ENCODE results near the gene FILIP1.
"Not testable (repeated sequence)": the region's sequence is repeated elsewhere in the genome, so short reads cannot be mapped to it uniquely, and the experiment has no call there.

The FILIP1 gene

GRCh38 chr6:75463908-75464307 is 29.7 kb downstream of the FILIP1 start:
- Histone ChIP-seq H3K4me1 (ENCODE audit: control insufficient read depth in 5 of 5, insufficient read depth in 5 of 5, low read length in 5 of 5) (peaks cover 0 to 8% (median 0%) of the 10 kb centered on the region in 5 donors), H3K36me3 (ENCODE audit: control insufficient read depth in 5 of 5, insufficient read depth in 5 of 5, low read length in 5 of 5) (no peaks in the 10 kb centered on the region), H3K27ac (ENCODE audit: low read depth, low read length) (no peak overlapping the region), H3K27me3 (ENCODE audit: control insufficient read depth in 5 of 5, insufficient read depth in 4 of 5, low read length in 5 of 5) (peaks cover 0 to 2% (median 0%) of the 10 kb centered on the region in 5 donors), H3K9me3 (ENCODE audit: control insufficient read depth in 5 of 5, low read length in 5 of 5) (no peaks in the 10 kb centered on the region), H3K4me3 (ENCODE audit: low read depth in 1 of 5, low read length in 5 of 5) (no peak overlapping the region), H3K9ac (ENCODE audit: low read length in 5 of 5) (no peak overlapping the region)

- H3K36me3 ChIP-seq (ENCODE audit: control insufficient read depth in 5 of 5, insufficient read depth in 5 of 5, low read length in 5 of 5), result no peaks in the 10 kb centered on the region
- H3K9me3 ChIP-seq (ENCODE audit: control insufficient read depth in 5 of 5, low read length in 5 of 5), result no peaks in the 10 kb centered on the region
- no peak overlapping the region for H3K27ac ChIP-seq (ENCODE audit: low read depth, low read length)
- H3K4me3 ChIP-seq (ENCODE audit: low read depth in 1 of 5, low read length in 5 of 5), result no peak overlapping the region
- peaks cover 0 to 2% (median 0%) of the 10 kb centered on the region in 5 donors for H3K27me3 ChIP-seq (ENCODE audit: control insufficient read depth in 5 of 5, insufficient read depth in 4 of 5, low read length in 5 of 5)
- no peak overlapping the region for H3K9ac ChIP-seq (ENCODE audit: low read length in 5 of 5)
- H3K4me1 ChIP-seq (ENCODE audit: control insufficient read depth in 5 of 5, insufficient read depth in 5 of 5, low read length in 5 of 5), result peaks cover 0 to 8% (median 3%) of the 10 kb centered on the region in 5 donors
Observed at GRCh38 chr6:75463061-75463460, 30.5 kb downstream of the FILIP1 start.

- H3K27me3 ChIP-seq (ENCODE audit: control insufficient read depth in 5 of 5, insufficient read depth in 4 of 5, low read length in 5 of 5), result peaks cover 0 to 2% (median 0%) of the 10 kb centered on the region in 5 donors
- no peaks in the 10 kb centered on the region for H3K36me3 ChIP-seq (ENCODE audit: control insufficient read depth in 5 of 5, insufficient read depth in 5 of 5, low read length in 5 of 5)
- H3K4me1 ChIP-seq (ENCODE audit: control insufficient read depth in 5 of 5, insufficient read depth in 5 of 5, low read length in 5 of 5), result peaks cover 0 to 4% (median 3%) of the 10 kb centered on the region in 5 donors
- H3K9me3 ChIP-seq (ENCODE audit: control insufficient read depth in 5 of 5, low read length in 5 of 5), result no peaks in the 10 kb centered on the region
- H3K9ac ChIP-seq (ENCODE audit: low read length in 5 of 5), result no peak overlapping the region
- H3K4me3 ChIP-seq (ENCODE audit: low read depth in 1 of 5, low read length in 5 of 5), result no peak overlapping the region
- H3K27ac ChIP-seq (ENCODE audit: low read depth, low read length), result no peak overlapping the region
Observed at GRCh38 chr6:75460681-75461080, 32.9 kb downstream of the FILIP1 start.

GRCh38 chr6:75458895-75459294 is 34.7 kb downstream of the FILIP1 start:
- H3K9ac ChIP-seq (ENCODE audit: low read length in 5 of 5), result no peak overlapping the region
- no peak overlapping the region for H3K27ac ChIP-seq (ENCODE audit: low read depth, low read length)
- H3K4me3 ChIP-seq (ENCODE audit: low read depth in 1 of 5, low read length in 5 of 5), result no peak overlapping the region
- H3K36me3 ChIP-seq (ENCODE audit: control insufficient read depth in 5 of 5, insufficient read depth in 5 of 5, low read length in 5 of 5), result no peaks in the 10 kb centered on the region
- H3K27me3 ChIP-seq (ENCODE audit: control insufficient read depth in 5 of 5, insufficient read depth in 4 of 5, low read length in 5 of 5), result peaks cover 0 to 2% (median 0%) of the 10 kb centered on the region in 5 donors
- peaks cover 0 to 4% (median 3%) of the 10 kb centered on the region in 5 donors for H3K4me1 ChIP-seq (ENCODE audit: control insufficient read depth in 5 of 5, insufficient read depth in 5 of 5, low read length in 5 of 5)
- no peaks in the 10 kb centered on the region for H3K9me3 ChIP-seq (ENCODE audit: control insufficient read depth in 5 of 5, low read length in 5 of 5)

GRCh38 chr6:75450903-75451302 is 42.7 kb downstream of the FILIP1 start:
- H3K9me3 ChIP-seq (ENCODE audit: control insufficient read depth in 5 of 5, low read length in 5 of 5), result no peaks in the 10 kb centered on the region
- no peak overlapping the region for H3K4me3 ChIP-seq (ENCODE audit: low read depth in 1 of 5, low read length in 5 of 5)
- no peak overlapping the region for H3K27ac ChIP-seq (ENCODE audit: low read depth, low read length)
- H3K27me3 ChIP-seq (ENCODE audit: control insufficient read depth in 5 of 5, insufficient read depth in 4 of 5, low read length in 5 of 5), result no peaks in the 10 kb centered on the region
- no peaks in the 10 kb centered on the region for H3K36me3 ChIP-seq (ENCODE audit: control insufficient read depth in 5 of 5, insufficient read depth in 5 of 5, low read length in 5 of 5)
- no peak overlapping the region for H3K9ac ChIP-seq (ENCODE audit: low read length in 5 of 5)
- no peaks in the 10 kb centered on the region for H3K4me1 ChIP-seq (ENCODE audit: control insufficient read depth in 5 of 5, insufficient read depth in 5 of 5, low read length in 5 of 5)

GRCh38 chr6:75449630-75450206 is 43.9 kb downstream of the FILIP1 start:
- no peak overlapping the region for H3K9ac ChIP-seq (ENCODE audit: low read length in 5 of 5)
- H3K9me3 ChIP-seq (ENCODE audit: control insufficient read depth in 5 of 5, low read length in 5 of 5), result no peaks in the 10 kb centered on the region
- H3K4me3 ChIP-seq (ENCODE audit: low read depth in 1 of 5, low read length in 5 of 5), result no peak overlapping the region
- H3K27ac ChIP-seq (ENCODE audit: low read depth, low read length), result no peak overlapping the region
- H3K4me1 ChIP-seq (ENCODE audit: control insufficient read depth in 5 of 5, insufficient read depth in 5 of 5, low read length in 5 of 5), result no peaks in the 10 kb centered on the region
- H3K36me3 ChIP-seq (ENCODE audit: control insufficient read depth in 5 of 5, insufficient read depth in 5 of 5, low read length in 5 of 5), result no peaks in the 10 kb centered on the region
- no peaks in the 10 kb centered on the region for H3K27me3 ChIP-seq (ENCODE audit: control insufficient read depth in 5 of 5, insufficient read depth in 4 of 5, low read length in 5 of 5)

- H3K9ac ChIP-seq (ENCODE audit: low read length in 5 of 5), result no peak overlapping the region
- no peak overlapping the region for H3K4me3 ChIP-seq (ENCODE audit: low read depth in 1 of 5, low read length in 5 of 5)
- H3K27me3 ChIP-seq (ENCODE audit: control insufficient read depth in 5 of 5, insufficient read depth in 4 of 5, low read length in 5 of 5), result no peaks in the 10 kb centered on the region
- no peaks in the 10 kb centered on the region for H3K4me1 ChIP-seq (ENCODE audit: control insufficient read depth in 5 of 5, insufficient read depth in 5 of 5, low read length in 5 of 5)
- H3K9me3 ChIP-seq (ENCODE audit: control insufficient read depth in 5 of 5, low read length in 5 of 5), result no peaks in the 10 kb centered on the region
- no peak overlapping the region for H3K27ac ChIP-seq (ENCODE audit: low read depth, low read length)
- H3K36me3 ChIP-seq (ENCODE audit: control insufficient read depth in 5 of 5, insufficient read depth in 5 of 5, low read length in 5 of 5), result no peaks in the 10 kb centered on the region
Observed at GRCh38 chr6:75446241-75446880, 47.2 kb downstream of the FILIP1 start.

GRCh38 chr6:75445738-75446137 is 47.9 kb downstream of the FILIP1 start:
- Histone ChIP-seq H3K27ac (ENCODE audit: low read depth, low read length) (no peak overlapping the region), H3K36me3 (ENCODE audit: control insufficient read depth in 5 of 5, insufficient read depth in 5 of 5, low read length in 5 of 5) (no peaks in the 10 kb centered on the region), H3K4me3 (ENCODE audit: low read depth in 1 of 5, low read length in 5 of 5) (no peak overlapping the region), H3K9ac (ENCODE audit: low read length in 5 of 5) (no peak overlapping the region), H3K27me3 (ENCODE audit: control insufficient read depth in 5 of 5, insufficient read depth in 4 of 5, low read length in 5 of 5) (no peaks in the 10 kb centered on the region), H3K4me1 (ENCODE audit: control insufficient read depth in 5 of 5, insufficient read depth in 5 of 5, low read length in 5 of 5) (no peaks in the 10 kb centered on the region), H3K9me3 (ENCODE audit: control insufficient read depth in 5 of 5, low read length in 5 of 5) (no peaks in the 10 kb centered on the region)

- Histone ChIP-seq H3K9ac (ENCODE audit: low read length in 5 of 5) (no peak overlapping the region), H3K27ac (ENCODE audit: low read depth, low read length) (no peak overlapping the region), H3K27me3 (ENCODE audit: control insufficient read depth in 5 of 5, insufficient read depth in 4 of 5, low read length in 5 of 5) (no peaks in the 10 kb centered on the region), H3K4me3 (ENCODE audit: low read depth in 1 of 5, low read length in 5 of 5) (no peak overlapping the region), H3K9me3 (ENCODE audit: control insufficient read depth in 5 of 5, low read length in 5 of 5) (no peaks in the 10 kb centered on the region), H3K4me1 (ENCODE audit: control insufficient read depth in 5 of 5, insufficient read depth in 5 of 5, low read length in 5 of 5) (no peaks in the 10 kb centered on the region), H3K36me3 (ENCODE audit: control insufficient read depth in 5 of 5, insufficient read depth in 5 of 5, low read length in 5 of 5) (no peaks in the 10 kb centered on the region)
Observed at GRCh38 chr6:75444899-75445298, 48.7 kb downstream of the FILIP1 start.

- H3K9ac ChIP-seq (ENCODE audit: low read length in 5 of 5); H3K27me3 ChIP-seq (ENCODE audit: control insufficient read depth in 5 of 5, insufficient read depth in 4 of 5, low read length in 5 of 5); H3K36me3 ChIP-seq (ENCODE audit: control insufficient read depth in 5 of 5, insufficient read depth in 5 of 5, low read length in 5 of 5); H3K4me3 ChIP-seq (ENCODE audit: low read depth in 1 of 5, low read length in 5 of 5); H3K27ac ChIP-seq (ENCODE audit: low read depth, low read length); H3K9me3 ChIP-seq (ENCODE audit: control insufficient read depth in 5 of 5, low read length in 5 of 5); H3K4me1 ChIP-seq (ENCODE audit: control insufficient read depth in 5 of 5, insufficient read depth in 5 of 5, low read length in 5 of 5): not testable (repeated sequence)
Observed at GRCh38 chr6:75441883-75442282, 51.7 kb downstream of the FILIP1 start.

All from subcutaneous abdominal adipose tissue (tissue), 5 donors.